GM19397 (cell line): ENCODE results near the gene MBLAC1.
A peak's percentile ranks its signal among the peaks of the same experiment; 100 is the strongest.

Experiments used
- ATAC-seq: cut with Tn5 transposase; IDR thresholded peaks from one replicate; pipeline ENCODE4 v1.9.1; 2021; ENCODE audit warnings: mild to moderate bottlenecking, moderate library complexity; ENCODE audit not compliant: unreplicated experiment

Gene MBLAC1

GRCh38 chr7:100095289-100095688 lies 31.5 kb upstream of the MBLAC1 start:
- no peak for ATAC-seq

GRCh38 chr7:100095704-100096103 lies 31.1 kb upstream of the MBLAC1 start:
- no peak for ATAC-seq

- no peak for ATAC-seq
These were observed 27.9 kb upstream of the MBLAC1 start for GRCh38 chr7:100098913-100099312.

GRCh38 chr7:100099452-100099851 lies 27.3 kb upstream of the MBLAC1 start:
- ATAC-seq, result no peak

- ATAC-seq, result peak; percentile 65
These were observed 26.2 kb upstream of the MBLAC1 start for GRCh38 chr7:100100420-100101015.

GRCh38 chr7:100101016-100101862 lies 25.5 kb upstream of the MBLAC1 start, which contains the start of the genes AP4M1 and MCM7:
AP4M1 (plus strand) TSS chr7:100101643; CDS start chr7:100101715, 72 bp downstream.
MCM7 (minus strand) TSS chr7:100101397; CDS start chr7:100101294, 103 bp downstream.
- ATAC-seq, result peak; percentile 83

GRCh38 chr7:100102950-100103840 lies 23.6 kb upstream of the MBLAC1 start:
- no peak for ATAC-seq

- ATAC-seq, result no peak
These were observed 21.2 kb upstream of the MBLAC1 start for GRCh38 chr7:100105534-100105933.

GRCh38 chr7:100106633-100107032 lies 20.1 kb upstream of the MBLAC1 start:
- no peak for ATAC-seq

GRCh38 chr7:100107125-100107737 lies 19.5 kb upstream of the MBLAC1 start:
- no peak for ATAC-seq

GRCh38 chr7:100107890-100108289 lies 18.9 kb upstream of the MBLAC1 start:
- ATAC-seq, result no peak

GRCh38 chr7:100109521-100110163 lies 17.1 kb upstream of the MBLAC1 start:
- ATAC-seq, result no peak

- no peak for ATAC-seq
These were observed 15.6 kb upstream of the MBLAC1 start for GRCh38 chr7:100111156-100111555.

GRCh38 chr7:100111914-100112313 lies 14.9 kb upstream of the MBLAC1 start:
- no peak for ATAC-seq

GRCh38 chr7:100115026-100115425 lies 11.7 kb upstream of the MBLAC1 start:
- ATAC-seq, result no peak

GRCh38 chr7:100118388-100119071 lies 8.2 kb upstream of the MBLAC1 start:
- ATAC-seq, result no peak

- ATAC-seq, result peak; percentile 70
These were observed 7.4 kb upstream of the MBLAC1 start, which contains the start of the genes CNPY4 and TAF6 for GRCh38 chr7:100119072-100119969. CNPY4 (plus strand) TSS chr7:100119634; CDS start chr7:100119745, 111 bp downstream. TAF6 (minus strand) TSS chr7:100119358; CDS start chr7:100114209, 5,149 bp downstream.

- ATAC-seq, result peak; percentile 26
These were observed 6.6 kb upstream of the MBLAC1 start for GRCh38 chr7:100119970-100120732.
